ENCODE results near the gene KIF21B. TPM values are rescaled to one million over a fixed set of nuclear protein-coding genes. Genes with fewer than 3 reads are reported as not detected.

Gene KIF21B
- total RNA-seq, 1 experiment from 2014 or later = 2.6 TPM

- intact Hi-C loops (cut with micrococcal nuclease; ENCODE audit: unreplicated experiment) = no loop called here
- BruUV-seq (replicated peaks) = no TSS peak
- Histone ChIP-seq H3K36me3 (ENCODE audit: control insufficient read depth, insufficient read depth, low read length) (no peaks in the 10 kb centered on the region), H3K27me3 (replicated peaks; ENCODE audit: control insufficient read depth, insufficient read depth, low read length) (no peaks in the 10 kb centered on the region), H3K9me3 (no peaks in the 10 kb centered on the region), H3K4me1 (peaks cover 13% of the 10 kb centered on the region), H3K4me3 (ENCODE audit: low read depth, low read length) (no peak overlapping the region)
- Mint-ChIP-seq H3K27ac (ENCODE audit: unreplicated experiment) (no peak overlapping the region), H3K4me3 (ENCODE audit: unreplicated experiment) (no peak overlapping the region), H3K36me3 (ENCODE audit: insufficient read depth, unreplicated experiment) (no peaks in the 10 kb centered on the region), H3K27me3 (ENCODE audit: insufficient read depth, unreplicated experiment) (no peaks in the 10 kb centered on the region), H3K9me3 (ENCODE audit: unreplicated experiment) (no peaks in the 10 kb centered on the region), H3K4me1 (ENCODE audit: low read depth, unreplicated experiment) (peaks cover 15% of the 10 kb centered on the region)
- POLR2A ChIA-PET = interaction anchor here (0.6 kb wide), 1 partner anchor 155 kb away, joined by 4 read pairs; no protein-coding TSS in a partner anchor
- no peak for DNase-seq
- CTCF ChIA-PET = interaction anchor here (1.1 kb wide), 1 partner anchor 44 kb away, joined by 5 read pairs; no protein-coding TSS in a partner anchor
- no peak for TF ChIP-seq CTCF (IDR thresholded peaks at IDR 0.05; ENCODE audit: insufficient read depth in 1 of 2, low read depth in 1 of 2, low read length in 1 of 2, severe bottlenecking in 1 of 2, unreplicated experiment in 1 of 2)
These were observed 7.9 kb downstream of the KIF21B start for GRCh38 chr1:201015551-201016091.

- BruUV-seq (replicated peaks) = no TSS peak
- Histone ChIP-seq H3K4me1 (peaks cover 5% of the 10 kb centered on the region), H3K9me3 (no peaks in the 10 kb centered on the region), H3K4me3 (ENCODE audit: low read depth, low read length) (no peak overlapping the region), H3K27me3 (replicated peaks; ENCODE audit: control insufficient read depth, insufficient read depth, low read length) (no peaks in the 10 kb centered on the region), H3K36me3 (ENCODE audit: control insufficient read depth, insufficient read depth, low read length) (no peaks in the 10 kb centered on the region)
- CTCF ChIA-PET = interaction anchor here (0.9 kb wide), 1 partner anchor 71 kb away, joined by 3 read pairs; no protein-coding TSS in a partner anchor
- H3K9me3 Mint-ChIP-seq (ENCODE audit: unreplicated experiment) = no peaks in the 10 kb centered on the region
- H3K4me3 Mint-ChIP-seq (ENCODE audit: unreplicated experiment) = no peak overlapping the region
- DNase-seq = no peak
- H3K27ac Mint-ChIP-seq (ENCODE audit: unreplicated experiment) = no peak overlapping the region
- peaks cover 7% of the 10 kb centered on the region for H3K4me1 Mint-ChIP-seq (ENCODE audit: low read depth, unreplicated experiment)
- no peaks in the 10 kb centered on the region for H3K36me3 Mint-ChIP-seq (ENCODE audit: insufficient read depth, unreplicated experiment)
- intact Hi-C loops (cut with micrococcal nuclease; ENCODE audit: unreplicated experiment) = no loop called here
- POLR2A ChIA-PET = no interaction called here
- TF ChIP-seq CTCF (IDR thresholded peaks at IDR 0.05; ENCODE audit: insufficient read depth in 1 of 2, low read depth in 1 of 2, low read length in 1 of 2, severe bottlenecking in 1 of 2, unreplicated experiment in 1 of 2) = no peak
- H3K27me3 Mint-ChIP-seq (ENCODE audit: insufficient read depth, unreplicated experiment) = no peaks in the 10 kb centered on the region
These were observed 8.7 kb downstream of the KIF21B start for GRCh38 chr1:201014816-201015200.

GRCh38 chr1:201013991-201014815 lies 9.3 kb downstream of the KIF21B start:
- Histone ChIP-seq H3K27me3 (replicated peaks; ENCODE audit: control insufficient read depth, insufficient read depth, low read length) (no peaks in the 10 kb centered on the region), H3K4me3 (ENCODE audit: low read depth, low read length) (no peak overlapping the region), H3K36me3 (ENCODE audit: control insufficient read depth, insufficient read depth, low read length) (no peaks in the 10 kb centered on the region), H3K4me1 (peaks cover under 1% of the 10 kb centered on the region; the same call in 1 of the 2 replicates), H3K9me3 (no peaks in the 10 kb centered on the region)
- TF ChIP-seq CTCF (IDR thresholded peaks at IDR 0.05; ENCODE audit: insufficient read depth in 1 of 2, low read depth in 1 of 2, low read length in 1 of 2, severe bottlenecking in 1 of 2, unreplicated experiment in 1 of 2) = no peak
- Mint-ChIP-seq H3K36me3 (ENCODE audit: insufficient read depth, unreplicated experiment) (no peaks in the 10 kb centered on the region), H3K27me3 (ENCODE audit: insufficient read depth, unreplicated experiment) (no peaks in the 10 kb centered on the region), H3K27ac (ENCODE audit: unreplicated experiment) (no peak overlapping the region), H3K4me3 (ENCODE audit: unreplicated experiment) (no peak overlapping the region), H3K4me1 (ENCODE audit: low read depth, unreplicated experiment) (peaks cover under 1% of the 10 kb centered on the region), H3K9me3 (ENCODE audit: unreplicated experiment) (no peaks in the 10 kb centered on the region)
- CTCF ChIA-PET = interaction anchor here (0.9 kb wide), 1 partner anchor 72 kb away, joined by 3 read pairs; no protein-coding TSS in a partner anchor
- POLR2A ChIA-PET = no interaction called here
- DNase-seq = no peak
- no TSS peak for BruUV-seq (replicated peaks)
- intact Hi-C loops (cut with micrococcal nuclease; ENCODE audit: unreplicated experiment) = no loop called here
